Activated effector memory CD4-positive, alpha-beta T cell treated with Interleukin-2 at 50 U/mL for 16 hours (primary cell): ENCODE data around the gene GPR31.

Experiments
- DNase-seq: peaks from one replicate; pipeline ENCODE4 v3.0.0-alpha.2; 2020

GPR31 gene

GRCh38 chr6:167165858-167166471 is 8.2 kb upstream of the GPR31 start:
- DNase-seq = no peak

- no peak for DNase-seq
These were observed 6.5 kb upstream of the GPR31 start for GRCh38 chr6:167164261-167164660.

DNA sequence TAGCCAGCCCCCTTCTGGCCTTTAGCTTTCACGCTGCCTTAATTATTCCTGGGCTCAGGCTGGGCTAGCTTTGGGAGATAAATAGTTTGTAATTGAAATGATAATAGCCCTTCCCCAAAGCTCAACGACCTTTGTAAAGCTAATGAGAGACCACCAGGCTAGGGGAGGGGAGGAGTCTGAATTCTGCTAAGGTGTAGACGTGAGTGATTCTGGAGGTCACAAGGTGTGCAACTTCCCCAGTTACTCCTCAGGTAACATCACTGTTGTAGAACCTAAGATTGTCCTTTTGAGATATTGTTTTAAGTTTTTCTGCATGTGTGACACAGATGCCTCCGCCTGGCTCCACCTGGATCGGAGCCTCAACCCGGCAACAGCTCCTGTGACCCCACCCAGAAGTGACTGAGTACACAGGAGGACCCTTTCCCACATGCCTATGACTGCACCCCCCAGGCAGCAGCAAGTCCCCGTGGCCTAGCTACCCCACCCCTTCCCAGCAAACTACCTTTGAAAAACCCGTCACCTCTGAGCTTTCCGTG is 5.8 kb upstream of the GPR31 start:
- DNase-seq = no peak

DNA sequence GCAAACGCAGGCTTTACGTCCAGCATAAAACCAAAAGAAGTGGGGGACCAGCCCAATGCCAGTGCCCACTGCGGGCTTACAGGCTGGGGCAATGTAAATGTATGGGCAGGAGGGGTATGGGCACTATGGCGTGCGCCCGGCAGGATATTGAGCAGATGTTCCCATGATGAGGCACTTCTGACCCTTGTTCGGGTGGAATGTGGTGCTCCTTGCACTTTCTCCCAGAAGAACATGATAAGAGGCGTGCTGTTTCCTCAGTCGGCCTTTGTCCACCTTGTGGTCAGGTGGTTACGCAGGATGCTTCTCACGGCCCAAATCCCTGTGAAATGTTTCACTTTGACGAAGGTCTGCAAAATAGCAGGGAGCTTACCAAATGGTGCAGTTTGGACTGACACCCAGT is 4.8 kb upstream of the GPR31 start:
- no peak for DNase-seq

DNA sequence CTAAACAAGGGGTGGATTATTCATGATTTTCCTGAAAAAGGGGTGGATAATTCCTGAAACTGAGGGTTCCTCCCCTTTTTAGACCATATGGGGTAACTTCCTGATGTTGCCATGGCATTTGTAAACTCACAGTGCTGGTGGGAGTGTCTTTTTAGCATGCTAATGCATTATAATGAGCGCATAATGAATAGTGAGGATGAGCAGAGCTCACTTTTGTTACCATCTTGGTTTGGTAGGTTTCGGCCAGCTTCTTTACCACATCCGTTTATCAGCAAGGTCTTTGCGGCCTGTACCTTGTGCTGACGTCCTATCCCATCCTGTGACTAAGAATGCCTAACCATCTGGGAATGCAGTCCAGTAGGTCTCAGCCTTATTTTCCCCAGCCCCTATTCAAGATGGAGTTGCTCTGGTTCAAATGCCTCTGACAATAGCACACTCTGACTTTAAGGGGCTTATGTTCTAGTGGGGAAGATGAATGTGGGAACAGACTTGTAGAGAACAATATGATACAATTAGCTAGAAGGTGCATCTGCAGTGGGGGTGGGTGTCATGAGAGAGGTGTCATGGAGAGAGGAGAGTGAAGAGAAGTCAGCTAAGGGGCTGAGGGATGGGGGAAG is 4.2 kb upstream of the GPR31 start:
- DNase-seq = no peak

DNA sequence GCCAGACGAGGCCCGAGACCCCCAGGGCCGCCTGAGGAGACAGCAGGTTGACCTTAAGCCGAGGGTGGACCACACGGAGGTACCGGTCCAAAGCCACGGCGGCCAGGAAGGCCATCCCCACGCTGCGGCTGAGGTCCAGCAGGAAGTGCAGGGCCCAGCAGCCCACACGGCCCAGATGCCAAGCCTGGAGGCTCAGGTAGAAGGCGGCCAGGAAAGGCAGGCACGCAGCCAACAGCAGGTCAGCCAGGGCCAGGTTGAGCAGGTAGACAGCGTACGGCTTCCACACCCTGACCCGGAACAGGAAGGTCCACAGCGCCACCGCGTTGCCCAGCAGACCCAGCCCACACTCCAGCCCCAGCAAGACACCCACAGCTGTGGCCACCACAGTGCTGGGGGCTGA is 366 bp downstream of the GPR31 start:
- no peak for DNase-seq

DNA sequence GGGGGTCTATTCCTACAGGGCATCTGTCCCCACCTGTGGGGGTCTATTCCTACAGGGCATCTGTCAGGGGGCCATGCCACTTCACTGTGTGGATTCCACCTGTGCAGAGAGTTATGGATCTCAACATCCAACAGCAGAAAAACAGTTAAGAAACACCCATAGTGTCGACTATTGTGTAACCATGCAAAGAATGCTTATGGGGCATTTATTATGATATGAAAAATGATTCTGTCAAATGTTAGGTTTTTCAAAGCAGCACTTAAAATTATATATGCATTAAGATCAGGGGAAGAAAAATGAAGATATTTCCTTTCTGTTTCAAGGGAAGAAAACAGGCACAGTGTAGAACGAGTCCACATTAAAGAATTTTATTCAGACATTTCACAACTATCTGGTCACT is 2.9 kb downstream of the GPR31 start:
- no peak for DNase-seq

DNA sequence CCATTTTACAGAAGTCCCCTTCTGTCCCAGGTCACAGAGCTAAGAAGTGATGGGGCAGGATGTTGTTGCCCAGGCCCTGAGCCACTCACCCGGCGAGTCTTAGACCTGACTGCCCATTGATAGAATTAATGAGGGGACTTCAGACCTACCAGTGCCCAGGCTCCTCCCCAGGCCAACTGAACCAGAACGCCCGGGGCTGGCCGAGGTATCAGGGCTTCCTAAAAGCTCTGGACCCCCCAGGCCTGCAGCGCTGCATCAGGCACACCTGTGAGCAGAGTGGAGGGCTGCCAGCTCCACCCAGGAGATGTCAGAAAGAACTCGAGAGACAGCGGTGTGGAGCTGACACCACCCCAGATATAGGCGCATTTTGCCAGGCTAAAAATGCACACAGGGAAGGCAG is 3.5 kb downstream of the GPR31 start:
- DNase-seq = no peak

DNA sequence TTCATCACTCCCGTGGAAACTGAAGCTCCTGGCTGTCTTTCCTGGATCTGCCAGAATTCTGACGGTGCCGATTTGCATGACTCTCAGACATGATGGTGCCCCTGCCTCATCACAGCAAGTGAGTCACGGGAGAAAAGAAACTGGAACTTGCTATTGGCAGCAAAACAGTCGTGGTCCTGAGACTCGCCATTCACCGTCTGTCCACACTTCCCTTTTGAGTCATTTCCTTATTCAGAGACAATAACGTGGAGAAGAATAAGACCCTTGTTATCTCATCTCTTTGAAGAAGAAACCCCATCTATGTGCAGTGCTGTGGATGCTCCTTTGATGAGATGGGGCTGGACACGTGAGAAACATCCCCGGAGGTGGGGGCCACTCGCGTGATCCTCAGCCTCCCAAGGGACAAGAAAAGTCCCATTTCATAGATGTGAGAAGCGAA is 4.2 kb downstream of the GPR31 start:
- no peak for DNase-seq

DNA sequence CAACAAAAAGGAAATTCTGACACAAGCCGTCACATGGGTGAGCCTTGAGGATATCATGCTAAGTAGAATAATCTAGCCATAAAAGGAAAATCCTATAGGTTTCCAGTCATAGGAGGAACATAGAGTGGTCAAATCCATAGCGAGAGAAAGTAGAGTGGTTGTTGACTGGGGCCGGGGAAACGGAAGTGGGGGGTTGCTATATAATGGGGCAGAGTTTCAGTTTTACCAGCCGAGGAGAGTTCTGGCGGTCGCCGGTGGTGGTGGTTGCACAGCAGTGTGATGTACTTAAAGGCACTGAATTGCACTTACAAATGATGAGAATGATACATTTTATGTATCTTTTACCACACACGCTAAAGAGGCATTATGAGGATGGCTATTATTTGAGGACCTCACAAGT is 4.9 kb downstream of the GPR31 start:
- DNase-seq = no peak

DNA sequence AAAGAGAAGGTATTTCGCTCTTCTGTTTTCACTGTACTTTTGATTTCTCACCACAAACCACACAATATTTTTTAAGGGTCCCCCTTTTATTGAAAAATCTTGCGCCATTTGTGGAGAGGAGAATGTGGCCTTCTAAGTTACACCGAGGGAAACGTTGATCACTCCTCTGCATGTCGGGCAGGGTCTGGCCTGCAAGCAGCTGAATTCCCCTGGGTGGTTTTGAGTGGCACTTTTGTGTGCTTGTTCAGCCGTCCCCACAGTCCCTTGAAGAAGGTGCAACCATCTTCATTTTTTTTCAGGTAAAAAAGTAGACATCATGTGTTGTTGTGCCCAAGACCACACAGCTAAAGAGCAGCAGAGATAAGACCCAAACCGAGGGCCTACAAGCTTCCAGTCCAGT is 6.1 kb downstream of the GPR31 start:
- no peak for DNase-seq

DNA sequence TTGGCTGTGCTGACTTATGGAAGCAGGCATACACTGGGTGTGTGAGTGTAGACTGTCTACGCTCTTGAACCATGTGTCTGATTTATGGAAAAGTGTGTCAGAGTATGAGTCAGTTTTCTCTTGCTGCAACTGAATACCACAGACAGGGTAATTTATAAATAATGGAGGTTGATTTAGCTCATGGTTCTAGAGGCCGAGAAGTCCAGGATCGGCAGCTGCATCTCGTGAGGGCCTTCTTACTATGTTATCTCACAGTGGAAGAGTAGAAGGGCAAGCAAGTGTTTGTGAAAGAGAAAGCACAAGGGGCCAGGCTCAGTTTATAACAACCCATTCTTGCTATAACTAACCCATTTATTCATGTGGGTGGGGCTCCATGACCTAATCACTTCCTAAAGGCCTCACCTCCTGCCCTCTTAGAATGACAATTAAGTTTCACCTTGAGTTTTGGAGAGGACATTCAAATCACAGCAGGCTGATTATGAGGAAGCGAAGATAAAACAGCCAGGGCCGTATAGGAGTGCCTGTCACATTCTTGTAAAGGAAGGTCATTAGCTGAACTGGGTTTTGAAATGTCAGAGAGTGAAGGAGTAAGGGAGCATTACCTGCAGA is 6.7 kb downstream of the GPR31 start:
- no peak for DNase-seq

GRCh38 chr6:167148997-167149396 is 8.8 kb downstream of the GPR31 start:
- no peak for DNase-seq

DNA sequence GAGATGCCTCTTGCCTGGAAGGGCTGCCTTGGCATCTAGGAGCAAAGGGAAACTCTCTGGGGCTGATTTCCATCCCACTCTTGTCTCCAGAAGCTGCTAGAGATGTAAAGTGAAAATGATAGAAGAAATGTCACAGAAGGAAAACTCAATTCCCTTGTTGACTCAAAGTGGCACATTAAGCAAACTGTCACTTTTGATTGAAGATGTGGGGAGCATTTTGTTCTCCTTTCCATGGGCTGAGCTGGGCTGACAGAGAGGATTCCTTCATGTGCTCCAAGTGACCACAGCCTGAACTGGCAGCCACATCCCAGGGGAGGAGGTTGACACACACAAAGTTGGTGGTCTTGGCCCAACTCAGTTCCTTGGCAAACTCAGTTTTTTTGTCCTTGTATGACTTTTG is 9.8 kb downstream of the GPR31 start:
- no peak for DNase-seq

GRCh38 chr6:167146977-167147376 is 10.8 kb downstream of the GPR31 start:
- DNase-seq = no peak

GRCh38 chr6:167146135-167146534 is 11.6 kb downstream of the GPR31 start:
- no peak for DNase-seq

DNA sequence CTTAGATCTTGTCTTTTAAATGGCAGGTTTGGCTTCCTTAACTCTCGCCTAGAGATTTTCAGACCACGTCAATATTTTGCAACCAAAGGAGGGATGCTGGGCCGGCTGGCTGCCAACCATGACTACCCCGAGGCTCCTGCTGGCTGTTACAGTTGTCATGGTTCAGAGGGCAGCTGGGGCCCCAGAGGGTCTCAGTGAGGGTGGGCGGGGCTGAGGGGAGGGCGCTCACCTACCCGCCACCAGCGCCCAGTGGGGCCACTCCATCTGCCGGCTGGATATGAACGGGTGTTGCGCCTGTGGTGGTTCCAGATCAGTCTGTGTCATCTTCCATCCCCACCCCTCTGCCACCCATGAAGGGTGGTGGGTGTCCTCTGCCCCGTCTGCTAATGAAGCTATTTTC is 12.3 kb downstream of the GPR31 start:
- no peak for DNase-seq

- DNase-seq = no peak
These were observed 14.7 kb downstream of the GPR31 start for GRCh38 chr6:167143041-167143440.

DNA sequence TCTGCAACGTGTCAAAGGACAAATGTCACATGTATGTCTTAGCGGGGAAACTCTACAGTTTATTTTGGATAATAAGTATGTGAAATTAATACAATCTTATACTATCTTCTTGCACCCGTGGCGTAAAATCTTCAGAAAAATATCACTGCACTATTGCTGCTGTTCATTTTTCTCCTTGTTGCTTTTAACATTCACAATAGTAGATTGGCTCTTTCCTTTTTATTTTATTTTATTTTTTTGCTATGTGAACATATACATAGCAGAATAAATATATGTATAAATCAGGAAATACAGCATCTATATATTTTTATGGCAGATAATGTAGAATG is 15.4 kb downstream of the GPR31 start:
- DNase-seq = no peak

- peak; percentile 52 for DNase-seq
These were observed 15.9 kb downstream of the GPR31 start for GRCh38 chr6:167141667-167142432.

GRCh38 chr6:167140589-167141474 is 16.9 kb downstream of the GPR31 start:
- no peak for DNase-seq

DNA sequence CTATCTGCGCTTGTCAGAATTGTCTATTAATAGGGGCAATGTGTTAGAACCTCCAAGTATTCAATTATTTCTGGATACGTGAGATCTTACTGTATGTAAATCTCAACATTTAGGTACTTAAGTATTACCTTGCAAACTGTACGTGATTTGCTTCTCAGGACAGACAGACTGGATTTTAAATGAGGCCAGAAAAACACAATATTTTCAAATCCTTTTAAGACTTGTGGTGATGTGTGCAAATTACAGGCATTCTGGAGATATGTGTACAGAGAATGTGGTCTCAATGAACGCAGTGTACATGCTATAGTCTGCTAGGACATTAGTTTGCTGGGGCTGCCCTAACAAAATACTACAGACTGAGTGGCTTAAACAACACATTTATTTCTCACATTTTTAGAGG is 18.0 kb downstream of the GPR31 start:
- DNase-seq = no peak

DNA sequence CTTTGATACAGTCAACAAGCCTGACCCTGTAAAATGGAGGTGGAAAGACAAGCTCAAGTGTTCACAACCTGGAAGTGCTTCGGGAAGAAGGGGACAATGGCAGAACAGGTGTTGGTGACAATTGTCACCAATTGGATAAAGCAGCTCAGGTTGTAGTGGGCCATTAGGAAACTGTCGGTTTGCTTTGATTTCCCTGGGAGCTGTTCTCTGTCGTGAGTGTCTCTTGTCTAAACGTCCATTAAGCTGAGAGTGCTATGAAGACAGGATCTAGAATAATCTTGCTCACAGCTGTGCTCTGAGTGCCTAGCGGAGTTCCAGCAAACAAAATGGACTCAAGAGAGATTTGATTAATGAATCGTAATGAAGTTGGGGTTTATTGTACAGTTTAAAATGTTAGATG is 19.9 kb downstream of the GPR31 start:
- no peak for DNase-seq
